Measurements from ENCODE around the gene SLC43A2. TPM values are rescaled to one million over a fixed set of nuclear protein-coding genes. Genes with fewer than 3 reads are reported as not detected.

The SLC43A2 gene
- total and polyA plus RNA-seq, 2 of the 13 experiments (the other 11 are each of a cell fraction or from before 2014, with no cell fraction given), result 7.3 to 20.0 TPM

GRCh38 chr17:1561420-1562175, 67.0 kb downstream of the SLC43A2 start (continued):
- TF ChIP-seq ZBED4 (CRISPR knock-in tag; IDR thresholded peaks at IDR 0.05; ENCODE audit: borderline replicate concordance), result peak; percentile 32; the same call in 1 of the 2 replicates
- TF ChIP-seq ZNF605 (CRISPR knock-in tag; IDR thresholded peaks at IDR 0.05), result 0 out of 2 replicates have a peak, but pooled peaks have one; percentile 30
- TF ChIP-seq ZNF672 (CRISPR knock-in tag; IDR thresholded peaks at IDR 0.05), result no peak
- no peak for TF ChIP-seq MTF1 (CRISPR knock-in tag; IDR thresholded peaks at IDR 0.05)
- TF ChIP-seq HDAC2 (CRISPR knock-in tag; IDR thresholded peaks at IDR 0.05), result no peak
- TF ChIP-seq ZBTB33 (CRISPR knock-in tag; IDR thresholded peaks at IDR 0.05), result no peak
- TF ChIP-seq ZHX2 (IDR thresholded peaks at IDR 0.05; ENCODE audit: low read depth), result no peak
- no peak for TF ChIP-seq ZHX2 (CRISPR knock-in tag; IDR thresholded peaks at IDR 0.05; ENCODE audit: borderline replicate concordance)
- no peak for TF ChIP-seq MAX (IDR thresholded peaks at IDR 0.05)
- TF ChIP-seq ZFY (CRISPR knock-in tag; IDR thresholded peaks at IDR 0.05), result peak; percentile 76
- TF ChIP-seq STAT6 (CRISPR knock-in tag; IDR thresholded peaks at IDR 0.05; ENCODE audit: borderline replicate concordance), result no peak
- peak; percentile 33; the same call in 1 of the 2 replicates for TF ChIP-seq TMF1 (CRISPR knock-in tag; IDR thresholded peaks at IDR 0.05; ENCODE audit: low read depth)
- no peak for TF ChIP-seq LCORL (IDR thresholded peaks at IDR 0.05)
- TF ChIP-seq LCORL (CRISPR knock-in tag; IDR thresholded peaks at IDR 0.05), result 0 out of 2 replicates have a peak, but pooled peaks have one; percentile 32

Measured in HepG2 (cell line).